ENCODE measurements around the gene VEGFA.

DNA sequence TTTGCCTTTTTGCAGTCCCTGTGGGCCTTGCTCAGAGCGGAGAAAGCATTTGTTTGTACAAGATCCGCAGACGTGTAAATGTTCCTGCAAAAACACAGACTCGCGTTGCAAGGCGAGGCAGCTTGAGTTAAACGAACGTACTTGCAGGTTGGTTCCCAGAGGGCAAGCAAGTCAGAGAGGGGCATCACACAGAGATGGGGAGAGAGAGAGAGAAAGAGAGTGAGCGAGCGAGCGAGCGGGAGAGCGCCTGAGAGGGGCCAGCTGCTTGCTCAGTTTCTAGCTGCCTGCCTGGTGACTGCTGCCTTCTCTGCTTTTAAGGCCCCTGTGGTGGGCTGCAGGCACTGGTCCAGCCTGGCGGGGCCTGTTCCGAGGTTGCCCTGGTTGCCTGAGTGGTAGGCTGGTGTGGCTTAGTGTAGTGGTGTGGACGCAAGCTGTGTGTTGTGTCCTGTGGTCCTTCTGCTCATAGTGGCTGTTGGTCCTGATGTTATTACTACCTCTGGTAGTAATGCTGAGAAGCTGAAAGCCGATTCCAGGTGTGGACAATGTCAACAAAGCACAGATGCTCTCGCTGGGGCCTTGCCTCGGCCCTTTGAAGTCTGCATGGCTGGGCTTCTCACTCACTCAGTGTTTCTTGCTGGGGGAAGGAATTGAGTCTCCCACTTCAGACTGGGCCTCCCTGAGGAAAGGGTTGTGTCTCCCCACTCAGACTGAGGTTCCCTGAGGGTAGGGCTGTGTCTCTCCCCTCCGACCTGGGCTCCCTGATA is 12.1 kb downstream of the VEGFA start:
- TF ChIP-seq, protein P1, sequence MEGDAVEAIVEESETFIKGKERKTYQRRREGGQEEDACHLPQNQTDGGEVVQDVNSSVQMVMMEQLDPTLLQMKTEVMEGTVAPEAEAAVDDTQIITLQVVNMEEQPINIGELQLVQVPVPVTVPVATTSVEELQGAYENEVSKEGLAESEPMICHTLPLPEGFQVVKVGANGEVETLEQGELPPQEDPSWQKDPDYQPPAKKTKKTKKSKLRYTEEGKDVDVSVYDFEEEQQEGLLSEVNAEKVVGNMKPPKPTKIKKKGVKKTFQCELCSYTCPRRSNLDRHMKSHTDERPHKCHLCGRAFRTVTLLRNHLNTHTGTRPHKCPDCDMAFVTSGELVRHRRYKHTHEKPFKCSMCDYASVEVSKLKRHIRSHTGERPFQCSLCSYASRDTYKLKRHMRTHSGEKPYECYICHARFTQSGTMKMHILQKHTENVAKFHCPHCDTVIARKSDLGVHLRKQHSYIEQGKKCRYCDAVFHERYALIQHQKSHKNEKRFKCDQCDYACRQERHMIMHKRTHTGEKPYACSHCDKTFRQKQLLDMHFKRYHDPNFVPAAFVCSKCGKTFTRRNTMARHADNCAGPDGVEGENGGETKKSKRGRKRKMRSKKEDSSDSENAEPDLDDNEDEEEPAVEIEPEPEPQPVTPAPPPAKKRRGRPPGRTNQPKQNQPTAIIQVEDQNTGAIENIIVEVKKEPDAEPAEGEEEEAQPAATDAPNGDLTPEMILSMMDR (conservative IDR thresholded peaks at IDR 0.05 in 1 of 2, IDR thresholded peaks at IDR 0.05 in 1 of 2; ENCODE audit: extremely low read depth in 1 of 2, insufficient read depth in 1 of 2, low read depth in 1 of 2, low read length in 2 of 2): no peak
- TF ChIP-seq EZH2 (IDR thresholded peaks at IDR 0.05; ENCODE audit: borderline replicate concordance, low read length): no peak
